ENCODE results near the gene RGS1. TPM values are rescaled to one million over a fixed set of nuclear protein-coding genes. Genes with fewer than 3 reads are reported as not detected.

RGS1 gene
- total and polyA plus RNA-seq, 2 of the 8 experiments (the other 6 are each of a cell fraction or from before 2014, with no cell fraction given), result not detected

DNA sequence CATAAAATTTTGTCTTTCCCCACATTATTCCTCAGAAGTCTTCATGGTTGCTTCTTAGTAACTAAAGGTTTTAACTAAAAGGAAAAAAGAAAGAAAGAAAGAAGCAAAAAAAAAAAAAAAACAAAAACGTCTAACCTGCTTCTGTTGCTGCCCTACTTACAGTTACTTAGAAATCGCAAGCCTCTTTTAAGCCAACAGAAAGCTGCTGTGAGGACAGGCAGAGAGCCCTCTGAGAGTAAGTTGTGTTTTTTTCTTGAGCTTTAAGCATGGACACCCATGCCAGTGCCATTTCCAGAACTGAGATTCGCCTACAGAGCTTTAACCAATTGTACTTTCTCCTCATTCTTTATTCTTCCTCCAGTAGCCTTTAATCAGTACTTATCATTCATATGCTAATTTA is 25.6 kb upstream of the RGS1 start:
- Histone ChIP-seq H3K79me2 (ENCODE audit: control insufficient read depth in 1 of 2, insufficient read depth in 2 of 2, low read length in 2 of 2) (no peaks in the 10 kb centered on the region), H3K4me1 (replicated peaks in 1 of 4; ENCODE audit: control insufficient read depth in 3 of 4, insufficient read depth in 4 of 4, low read length in 3 of 4) (no peaks in the 10 kb centered on the region), H3K27ac (ENCODE audit: low read depth, low read length) (no peak overlapping the region)

More for the DNA sequence above, 25.6 kb upstream of the RGS1 start:
- H3K27me3 ChIP-seq (replicated peaks in 1 of 4; ENCODE audit: control insufficient read depth in 3 of 4, extremely low read depth in 1 of 4, insufficient read depth in 3 of 4, low read length in 3 of 4), result no peaks in the 10 kb centered on the region
- H3K79me1 ChIP-seq (ENCODE audit: low read depth, low read length), result no peaks in the 10 kb centered on the region
- no peak overlapping the region for H2BK15ac ChIP-seq (ENCODE audit: low read length)
- H2BK20ac ChIP-seq (ENCODE audit: low read length), result no peak overlapping the region
- H4K20me1 ChIP-seq (replicated peaks in 1 of 2; ENCODE audit: control insufficient read depth in 1 of 2, insufficient read depth in 2 of 2, low read length in 2 of 2), result no peaks in the 10 kb centered on the region
- H4K5ac ChIP-seq (ENCODE audit: insufficient read length, low read depth, low read length), result no peak overlapping the region
- ChIA-PET CTCF (ENCODE audit: partially characterized antibody) (interaction anchor here (1.2 to 1.5 kb wide), 2 partner anchors 8 to 76 kb away, joined by 3 to 4 read pairs; no protein-coding TSS in a partner anchor), POLR2A (ENCODE audit: partially characterized antibody) (no interaction called here)
- no peak overlapping the region for H3K9ac ChIP-seq (replicated peaks in 1 of 4; ENCODE audit: extremely low read depth in 1 of 4, low read depth in 3 of 4, low read length in 3 of 4)
- no peak for TF ChIP-seq CTCF (IDR thresholded peaks at IDR 0.05; ENCODE audit: control extremely low read depth in 1 of 3, insufficient read depth in 1 of 3, low read depth in 1 of 3, low read length in 3 of 3)
- no peak for TF ChIP-seq TBP (IDR thresholded peaks at IDR 0.05; ENCODE audit: low read depth, low read length)
- TF ChIP-seq CREB1 (IDR thresholded peaks at IDR 0.05), result no peak
- no peak overlapping the region for H3K4me2 ChIP-seq (ENCODE audit: insufficient read depth in 1 of 2, low read depth in 2 of 2, low read length in 2 of 2)
- no peaks in the 10 kb centered on the region for H3K9me3 ChIP-seq (ENCODE audit: insufficient read depth in 2 of 2, low read depth in 1 of 2, low read length in 1 of 2)
- H2BK120ac ChIP-seq (replicated peaks; ENCODE audit: low read depth, low read length), result no peak overlapping the region
- no peak overlapping the region for H3K14ac ChIP-seq (ENCODE audit: insufficient read length)
- no peak overlapping the region for H2BK12ac ChIP-seq (ENCODE audit: low read depth, low read length)
- H4K91ac ChIP-seq (replicated peaks; ENCODE audit: insufficient read length, low read length), result no peak overlapping the region
- H2AK5ac ChIP-seq (ENCODE audit: low read depth, low read length), result no peak overlapping the region
- no peaks in the 10 kb centered on the region for H3K23me2 ChIP-seq (ENCODE audit: low read depth, low read length)
- DNase-seq (ENCODE audit: low read depth in 1 of 2, low spot score in 2 of 2), result no peak
- FAIRE-seq, result no peak
- H2BK5ac ChIP-seq (ENCODE audit: low read depth, low read length), result no peak overlapping the region
- H3K23ac ChIP-seq (ENCODE audit: insufficient read length), result no peak overlapping the region
- no peak overlapping the region for H2AFZ ChIP-seq (ENCODE audit: low read length)
- no peak overlapping the region for H3K56ac ChIP-seq (replicated peaks; ENCODE audit: insufficient read length, low read depth, low read length)
- H3K18ac ChIP-seq (ENCODE audit: extremely low read depth, low read length), result no peak overlapping the region
- no peaks in the 10 kb centered on the region for H3K36me3 ChIP-seq (ENCODE audit: control insufficient read depth in 2 of 4, insufficient read depth in 4 of 4, low read length in 3 of 4)
- H3K4ac ChIP-seq (replicated peaks; ENCODE audit: insufficient read length, low read depth, low read length), result no peak overlapping the region
- H4K8ac ChIP-seq (ENCODE audit: extremely low read depth, insufficient read depth, low read length), result no peak overlapping the region
- no peak overlapping the region for H3K4me3 ChIP-seq (ENCODE audit: extremely low read depth in 1 of 4, insufficient read depth in 2 of 4, low read depth in 3 of 4, low read length in 4 of 4)
- 81% methylated on average over 3 of the region's 3 CpGs; no CpG with 5 or more reads in 1 of the 2 experiments for WGBS, 2 experiments (ENCODE audit: extremely low coverage in 1 of 2, insufficient coverage in 1 of 2, insufficient read length in 1 of 2, insufficient replicate concordance in 2 of 2, low coverage in 1 of 2, low lambda C conversion rate in 2 of 2, missing lambda C conversion rate in 1 of 2)
